ENCODE data around the gene SLC13A5.
A peak's percentile ranks its signal among the peaks of the same experiment; 100 is the strongest.
"Not testable (repeated sequence)": the region's sequence is repeated elsewhere in the genome, so short reads cannot be mapped to it uniquely, and the experiment has no call there.

Gene SLC13A5

DNA sequence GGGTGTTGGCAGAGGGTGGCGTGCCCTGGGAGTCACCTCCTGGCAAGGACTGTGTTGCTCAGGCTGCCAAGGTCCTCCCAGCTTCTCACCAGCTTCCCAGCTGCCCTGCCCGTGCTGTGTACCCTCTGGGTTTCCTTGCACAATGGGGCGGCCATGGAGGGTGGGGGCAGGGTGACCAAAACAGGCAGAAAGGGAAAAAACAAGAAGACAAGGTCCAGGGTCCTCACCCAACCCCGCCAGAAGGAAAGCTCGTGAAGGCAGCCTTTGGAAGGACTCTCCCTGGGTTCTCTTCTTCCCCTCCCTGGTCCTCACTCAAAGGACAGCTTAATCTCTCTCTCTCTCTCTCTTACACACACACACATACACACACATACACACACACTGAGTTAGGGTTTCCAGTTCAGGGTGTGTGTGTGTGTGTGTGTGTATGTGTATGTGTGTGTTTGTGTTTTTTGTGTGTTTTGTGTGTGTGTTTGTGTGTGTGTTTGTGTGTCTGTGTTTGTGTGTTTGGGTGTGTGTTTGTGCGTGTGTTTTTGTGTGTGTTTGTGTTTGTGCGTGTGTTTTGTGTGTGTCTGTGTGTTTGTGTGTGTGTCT, 2.0 kb downstream of the SLC13A5 start:
- no peak for DNase-seq (ENCODE audit: low read depth in 4 of 4, low spot score in 1 of 4)

GRCh38 chr17:6710317-6710716, 2.9 kb downstream of the SLC13A5 start:
- DNase-seq (ENCODE audit: low read depth in 4 of 4, low spot score in 1 of 4) = no peak

DNA sequence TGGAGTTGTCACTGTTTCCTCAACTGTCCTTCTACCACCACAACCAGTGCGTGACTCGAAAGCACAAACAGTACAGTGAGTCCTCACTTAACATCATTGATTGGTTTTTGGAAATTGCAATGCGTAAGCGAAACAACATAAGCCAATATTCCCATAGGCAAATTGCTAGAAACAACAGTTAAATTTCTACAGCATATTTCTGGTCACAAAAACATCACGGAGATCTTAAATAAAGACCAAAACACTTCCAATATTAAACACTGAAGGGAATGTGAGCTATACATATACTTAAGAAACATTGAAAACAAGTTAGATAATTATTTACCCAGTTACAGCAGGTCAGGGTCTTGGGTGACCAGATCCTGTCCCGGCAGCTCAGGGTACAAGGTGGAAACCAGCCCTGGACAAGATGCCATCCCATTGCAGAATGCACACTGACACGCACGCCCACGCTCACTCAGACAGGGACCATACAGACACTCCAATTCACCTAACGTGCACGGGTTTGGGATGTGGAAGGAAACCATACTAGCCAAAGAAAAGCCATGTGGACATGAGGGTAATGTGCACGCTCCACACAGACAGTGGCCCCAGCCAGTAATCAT, 4.7 kb downstream of the SLC13A5 start:
- no peak for DNase-seq (ENCODE audit: low read depth in 4 of 4, low spot score in 1 of 4)

GRCh38 chr17:6706996-6707395, 6.2 kb downstream of the SLC13A5 start:
- DNase-seq (ENCODE audit: low read depth in 4 of 4, low spot score in 1 of 4) = no peak

- DNase-seq (ENCODE audit: low read depth in 4 of 4, low spot score in 1 of 4) = no peak
Measured at GRCh38 chr17:6706499-6706898, 6.7 kb downstream of the SLC13A5 start.

DNA sequence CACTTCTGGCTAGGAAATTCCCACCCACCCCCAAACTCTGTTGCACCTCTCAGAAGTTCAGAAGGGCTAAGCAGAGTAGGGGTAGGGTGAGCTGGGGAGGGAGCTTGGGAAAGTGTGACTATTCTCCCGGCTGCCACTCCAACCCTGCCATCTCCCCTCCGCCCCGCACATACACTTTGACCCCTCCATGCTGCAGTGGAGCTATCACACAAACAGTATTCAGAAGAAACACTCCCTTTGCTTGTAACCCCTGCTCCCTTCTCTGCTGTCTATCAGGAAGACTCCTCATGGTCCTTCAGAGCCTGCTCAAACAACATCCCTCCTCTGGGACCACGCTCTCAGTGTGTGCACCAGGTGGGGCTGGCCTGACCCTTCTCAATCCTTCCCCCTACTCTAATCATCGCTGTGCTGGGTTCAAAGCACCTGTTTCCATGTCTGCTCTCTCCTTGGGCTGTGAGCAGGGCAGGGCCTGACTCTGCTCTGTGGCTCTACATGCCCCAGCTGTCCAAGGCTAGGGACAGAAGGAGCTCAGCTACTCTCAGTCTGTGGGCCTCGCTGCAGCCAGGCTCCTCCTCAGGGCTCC, 8.6 kb downstream of the SLC13A5 start:
- no peak for DNase-seq (ENCODE audit: low read depth in 4 of 4, low spot score in 1 of 4)

DNA sequence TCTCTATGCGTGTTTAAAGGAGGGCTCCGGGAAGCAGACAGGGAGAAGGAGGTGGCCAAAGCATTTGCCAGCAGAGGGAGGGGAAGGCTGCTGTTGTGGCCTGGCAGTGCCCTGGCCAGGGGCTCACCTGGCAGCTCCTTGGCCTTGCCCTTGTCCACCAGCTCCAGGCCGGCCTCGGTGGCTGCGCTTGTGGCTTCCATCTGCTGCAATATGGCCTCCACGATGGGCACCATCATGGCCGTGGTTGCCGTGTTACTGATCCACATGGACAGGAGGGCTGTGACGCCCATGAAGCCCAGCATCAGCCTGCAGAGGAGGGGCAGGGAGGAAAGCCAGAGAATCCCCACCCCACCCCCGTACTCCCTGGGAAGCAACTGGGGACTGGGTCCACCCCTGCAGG, 9.4 kb downstream of the SLC13A5 start:
- DNase-seq (ENCODE audit: low read depth in 4 of 4, low spot score in 1 of 4) = no peak

GRCh38 chr17:6702567-6703215, 10.5 kb downstream of the SLC13A5 start:
- DNase-seq (ENCODE audit: low read depth in 4 of 4, low spot score in 1 of 4) = no peak

DNA sequence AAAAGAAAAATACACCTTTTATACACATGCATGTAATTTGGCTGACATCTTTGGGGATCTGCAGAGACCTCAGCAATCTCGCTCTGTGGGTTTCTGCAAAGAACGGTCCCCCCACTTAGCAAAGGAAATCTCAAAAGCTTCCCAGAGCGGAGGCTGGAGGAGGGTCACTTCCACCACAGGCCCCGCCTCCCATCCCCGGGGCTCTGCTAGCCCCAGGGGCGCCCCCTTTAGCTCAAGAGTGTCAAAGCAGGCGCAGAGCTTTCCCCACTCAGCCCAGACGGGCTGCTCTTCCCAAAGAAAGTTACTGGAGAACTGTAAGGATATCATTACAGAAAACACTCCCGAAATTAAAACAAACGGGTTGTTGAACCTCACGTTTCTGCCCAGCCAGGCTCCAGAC, 11.4 kb downstream of the SLC13A5 start:
- DNase-seq (ENCODE audit: low read depth in 4 of 4, low spot score in 1 of 4) = peak in 3 of 4 experiments; percentile 12 to 39 (median 13)

- no peak for DNase-seq (ENCODE audit: low read depth in 4 of 4, low spot score in 1 of 4)
Measured at GRCh38 chr17:6700948-6701307, 12.2 kb downstream of the SLC13A5 start.

GRCh38 chr17:6699997-6700947, 12.9 kb downstream of the SLC13A5 start:
- DNase-seq (ENCODE audit: low read depth in 4 of 4, low spot score in 1 of 4) = no peak

- DNase-seq (ENCODE audit: low read depth in 4 of 4, low spot score in 1 of 4) = no peak
Measured at GRCh38 chr17:6698004-6698403, 15.2 kb downstream of the SLC13A5 start.

- no peak for DNase-seq (ENCODE audit: low read depth in 4 of 4, low spot score in 1 of 4)
Measured at GRCh38 chr17:6696906-6697305, 16.3 kb downstream of the SLC13A5 start.

- no peak for DNase-seq (ENCODE audit: low read depth in 4 of 4, low spot score in 1 of 4)
Measured at GRCh38 chr17:6695565-6695964, 17.6 kb downstream of the SLC13A5 start.

- no peak for DNase-seq (ENCODE audit: low read depth in 4 of 4, low spot score in 1 of 4)
Measured at GRCh38 chr17:6695051-6695450, 18.1 kb downstream of the SLC13A5 start.

- DNase-seq (ENCODE audit: low read depth in 4 of 4, low spot score in 1 of 4) = not testable (repeated sequence)
Measured at GRCh38 chr17:6691958-6692357, 21.2 kb downstream of the SLC13A5 start.

DNA sequence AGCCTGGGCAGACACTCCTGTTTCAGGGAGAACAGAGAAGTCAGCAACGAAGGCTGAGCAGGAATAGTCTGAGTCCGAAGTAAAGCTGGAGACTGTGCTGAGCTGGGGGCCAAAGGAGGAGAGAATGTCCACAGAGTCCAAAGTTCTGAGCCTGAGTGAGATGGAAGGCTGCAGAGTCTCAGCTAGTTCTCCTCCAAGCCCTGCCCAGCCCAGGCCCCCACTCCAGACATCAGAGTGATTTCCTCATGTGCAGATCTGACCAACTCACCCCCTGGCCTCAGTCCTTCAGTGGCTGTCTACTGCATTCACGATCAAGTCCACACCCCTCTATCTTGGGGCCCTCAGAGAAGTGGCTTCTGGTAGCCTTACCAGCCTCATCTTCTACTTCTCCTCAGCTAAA, 21.6 kb downstream of the SLC13A5 start:
- DNase-seq (ENCODE audit: low read depth in 4 of 4, low spot score in 1 of 4) = no peak

DNA sequence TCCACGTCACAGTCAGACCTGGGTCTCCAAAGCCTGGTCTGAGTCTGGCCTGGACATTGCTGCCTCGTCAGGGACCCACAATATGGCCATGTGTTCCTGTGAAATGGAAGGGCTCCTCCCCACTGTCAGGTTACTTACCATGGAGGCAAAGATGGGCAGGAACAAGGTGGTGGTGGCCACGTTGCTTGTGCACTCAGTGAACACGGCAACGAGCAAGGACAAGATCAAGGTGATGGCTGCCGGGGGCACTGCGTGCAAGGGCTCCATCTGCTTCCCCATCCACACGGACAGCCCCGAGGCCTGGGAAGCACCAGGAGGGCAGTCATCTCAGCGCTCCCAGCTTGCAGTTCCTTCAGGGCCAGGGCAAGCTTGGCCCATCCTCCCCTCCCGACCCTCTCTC, 22.5 kb downstream of the SLC13A5 start:
- no peak for DNase-seq (ENCODE audit: low read depth in 4 of 4, low spot score in 1 of 4)

- no peak for DNase-seq (ENCODE audit: low read depth in 4 of 4, low spot score in 1 of 4)
Measured at GRCh38 chr17:6688944-6689343, 24.2 kb downstream of the SLC13A5 start.

DNA sequence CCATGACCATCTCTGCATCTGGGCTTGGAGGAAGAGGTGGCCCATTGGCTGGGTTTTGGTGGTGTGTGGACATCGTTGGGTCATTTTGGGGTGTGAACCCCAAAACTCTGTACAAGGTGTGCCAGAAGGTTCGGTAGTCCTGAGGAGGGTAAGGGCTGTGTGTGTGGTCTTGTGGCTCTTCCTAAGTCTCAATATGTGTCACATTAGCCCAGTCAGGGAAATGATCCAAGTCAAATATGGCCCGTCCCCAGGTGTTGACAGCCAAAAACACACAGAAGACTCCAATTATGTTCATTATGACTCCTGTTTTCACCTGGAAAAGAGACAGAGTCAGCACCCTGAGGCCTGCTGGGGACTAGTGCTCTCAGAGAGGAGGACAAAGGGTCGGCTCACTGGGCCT, 27.1 kb downstream of the SLC13A5 start:
- DNase-seq (ENCODE audit: low read depth in 4 of 4, low spot score in 1 of 4) = no peak
